HG03342 (cell line): ENCODE results near the gene TEKTIP1.

ENCODE experiments used
- ATAC-seq: cut with Tn5 transposase; IDR thresholded peaks from one replicate; pipeline ENCODE4 v1.9.1; 2021; ENCODE audit warnings: mild to moderate bottlenecking, moderate library complexity; ENCODE audit not compliant: unreplicated experiment

The TEKTIP1 gene

GRCh38 chr19:3538965-3539755 is at the start of gene TEKTIP1:
Gene TEKTIP1, plus strand, starts transcription at chr19:3539174. Its CDS starts 4 bp downstream, at chr19:3539178.
- no peak for ATAC-seq

DNA sequence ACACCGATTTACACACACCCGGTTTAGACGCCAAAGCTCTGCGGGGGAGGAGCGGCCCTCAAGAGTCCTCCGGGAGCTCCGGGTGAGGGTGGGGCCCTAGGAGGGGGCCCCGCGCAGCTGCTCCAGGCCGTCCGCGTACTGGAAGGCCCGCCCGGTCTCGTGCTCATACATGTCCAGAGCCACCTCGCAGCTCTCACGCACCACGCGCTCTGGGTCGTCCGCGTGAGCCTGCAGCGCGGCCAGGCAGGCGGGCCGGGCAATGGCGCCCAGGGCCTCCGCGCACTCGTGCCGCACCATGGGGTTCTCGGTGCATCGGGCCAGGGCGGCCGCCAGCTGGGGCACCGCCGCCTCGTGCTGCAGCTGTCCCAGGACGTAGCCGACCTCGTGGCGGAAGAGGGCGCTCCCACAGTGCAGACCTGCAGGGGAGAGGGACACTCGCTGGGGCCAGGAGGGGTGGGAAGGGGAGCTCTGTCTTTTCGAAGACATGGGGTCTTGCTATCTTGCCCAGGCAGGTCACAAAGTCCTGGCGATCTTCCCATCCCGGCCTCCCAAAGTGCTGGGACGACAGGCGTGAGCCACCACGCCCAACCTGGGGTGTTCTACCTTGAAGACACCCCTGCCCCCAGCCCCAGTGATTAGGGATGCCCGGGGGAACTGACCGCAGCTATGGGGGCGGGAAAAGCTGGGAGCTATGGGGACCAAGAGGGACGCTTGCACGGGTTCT is 47.4 kb upstream of the TEKTIP1 start:
- ATAC-seq = no peak

DNA sequence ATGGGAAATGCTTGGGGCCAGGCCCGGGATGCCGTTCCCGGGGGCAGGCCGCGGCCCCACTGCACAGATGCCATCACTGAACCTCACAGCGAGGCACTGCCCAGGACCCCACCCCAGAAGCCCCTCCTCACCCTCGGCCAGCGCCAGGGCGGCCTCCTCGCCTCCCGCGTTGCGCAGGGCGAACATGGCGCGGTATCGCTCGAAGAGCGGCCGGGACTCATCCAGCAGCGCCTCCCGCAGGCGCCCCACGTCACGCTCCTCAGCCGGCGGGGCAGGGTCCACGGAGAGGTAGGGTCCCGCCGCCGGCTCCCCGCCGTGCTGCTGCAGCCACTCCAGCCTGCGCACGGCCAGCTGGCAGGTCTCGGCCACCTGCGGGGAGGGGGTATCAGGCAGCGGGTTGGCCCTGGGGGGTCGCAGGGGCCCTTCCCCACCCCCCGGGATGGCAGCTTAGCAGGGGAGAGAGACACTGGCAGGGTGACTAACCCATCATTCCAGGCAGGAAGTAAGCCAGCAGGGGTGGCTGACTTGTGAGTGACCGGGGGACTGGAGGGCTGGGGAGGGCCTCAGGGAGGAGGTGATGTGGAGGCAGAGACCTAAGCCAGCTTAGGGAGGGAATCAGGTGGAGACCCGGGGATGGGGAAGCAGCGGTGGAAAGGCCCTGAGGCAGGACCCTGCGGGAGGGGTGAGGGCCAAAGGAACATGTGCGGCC is 46.7 kb upstream of the TEKTIP1 start:
- ATAC-seq = no peak

DNA sequence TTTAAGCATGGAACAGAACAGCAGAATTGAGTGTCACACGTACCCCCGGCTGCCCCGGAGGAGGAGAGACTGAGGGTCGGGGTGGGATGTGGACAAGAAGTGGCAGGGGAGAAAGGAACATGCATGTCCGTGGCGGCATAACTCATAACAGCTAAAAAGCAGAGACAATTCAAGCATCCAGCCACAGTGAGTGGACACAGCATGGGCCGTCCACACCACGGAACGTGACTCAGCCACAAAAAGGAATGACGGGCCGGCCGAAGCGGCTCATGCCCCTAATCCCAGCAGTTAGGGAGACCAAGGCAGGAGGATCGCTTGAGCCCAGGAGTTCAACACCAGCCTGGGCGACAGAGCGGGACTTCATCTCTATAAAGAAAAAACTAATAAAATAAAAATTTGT is 46.1 kb upstream of the TEKTIP1 start:
- no peak for ATAC-seq

DNA sequence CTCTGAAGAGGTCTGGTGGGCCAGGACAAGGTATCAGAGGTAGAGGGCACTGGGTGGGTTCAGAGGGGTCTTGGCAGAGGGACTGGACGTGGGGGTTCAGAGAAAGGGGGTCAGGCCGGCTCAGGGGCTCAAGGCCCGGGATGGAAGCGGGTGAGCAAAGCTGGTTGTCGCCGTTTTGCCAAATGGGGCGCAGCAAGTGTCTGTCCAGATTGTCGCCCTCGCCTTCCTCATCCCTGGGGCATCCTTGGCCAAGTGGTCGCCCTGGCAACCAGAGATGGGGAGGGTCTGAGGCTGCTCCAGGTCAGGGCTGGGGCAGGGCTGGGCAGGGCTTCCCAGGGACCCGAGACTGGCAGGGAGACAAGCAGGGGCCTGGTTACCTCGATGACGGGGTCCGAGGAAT is 45.3 kb upstream of the TEKTIP1 start:
- no peak for ATAC-seq

DNA sequence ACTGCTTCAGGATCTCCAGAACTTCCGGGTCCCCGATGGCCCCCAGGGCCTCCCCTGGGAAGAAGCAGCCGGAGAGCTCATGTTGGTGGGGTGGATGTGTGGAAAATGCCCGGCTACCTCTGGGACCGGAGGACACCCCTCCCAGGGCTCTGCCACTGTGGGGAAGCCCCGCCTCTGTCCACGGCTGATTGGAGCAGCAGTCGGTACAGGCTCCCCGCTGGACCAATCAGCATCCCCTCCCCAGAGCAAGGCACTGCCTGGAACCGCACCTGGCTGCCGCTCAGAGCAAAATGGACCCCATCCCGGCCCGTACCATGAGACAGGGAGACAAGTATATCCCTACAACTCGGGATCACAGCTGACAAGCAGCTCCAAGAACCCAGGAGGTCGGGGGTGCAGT is 44.9 kb upstream of the TEKTIP1 start:
- no peak for ATAC-seq

DNA sequence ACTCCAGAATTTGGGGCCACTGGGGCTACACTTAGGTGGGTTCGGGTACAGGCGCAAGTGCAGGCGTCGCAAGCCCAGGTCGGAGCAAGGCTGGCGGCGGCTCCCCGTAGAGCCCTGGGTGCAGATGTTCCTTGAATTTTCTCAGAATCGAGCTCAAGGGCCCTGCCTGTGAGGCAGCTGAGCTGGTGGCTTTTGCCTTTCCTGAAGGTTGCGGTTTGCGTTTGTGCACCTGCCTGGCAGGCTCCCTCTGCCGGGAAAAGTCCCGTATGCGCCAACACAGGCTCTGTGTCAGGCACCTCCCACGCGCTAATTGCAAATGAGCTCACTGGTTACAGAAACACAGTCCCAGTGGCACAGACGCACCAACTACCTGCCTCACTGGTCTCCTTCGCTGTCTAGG is 44.4 kb upstream of the TEKTIP1 start:
- no peak for ATAC-seq

- ATAC-seq = no peak
Measured at GRCh38 chr19:3496392-3497273, 42.3 kb upstream of the TEKTIP1 start.

GRCh38 chr19:3497757-3498520 is 41.0 kb upstream of the TEKTIP1 start:
- ATAC-seq = no peak

GRCh38 chr19:3499738-3500428 is 39.1 kb upstream of the TEKTIP1 start:
- ATAC-seq = no peak

DNA sequence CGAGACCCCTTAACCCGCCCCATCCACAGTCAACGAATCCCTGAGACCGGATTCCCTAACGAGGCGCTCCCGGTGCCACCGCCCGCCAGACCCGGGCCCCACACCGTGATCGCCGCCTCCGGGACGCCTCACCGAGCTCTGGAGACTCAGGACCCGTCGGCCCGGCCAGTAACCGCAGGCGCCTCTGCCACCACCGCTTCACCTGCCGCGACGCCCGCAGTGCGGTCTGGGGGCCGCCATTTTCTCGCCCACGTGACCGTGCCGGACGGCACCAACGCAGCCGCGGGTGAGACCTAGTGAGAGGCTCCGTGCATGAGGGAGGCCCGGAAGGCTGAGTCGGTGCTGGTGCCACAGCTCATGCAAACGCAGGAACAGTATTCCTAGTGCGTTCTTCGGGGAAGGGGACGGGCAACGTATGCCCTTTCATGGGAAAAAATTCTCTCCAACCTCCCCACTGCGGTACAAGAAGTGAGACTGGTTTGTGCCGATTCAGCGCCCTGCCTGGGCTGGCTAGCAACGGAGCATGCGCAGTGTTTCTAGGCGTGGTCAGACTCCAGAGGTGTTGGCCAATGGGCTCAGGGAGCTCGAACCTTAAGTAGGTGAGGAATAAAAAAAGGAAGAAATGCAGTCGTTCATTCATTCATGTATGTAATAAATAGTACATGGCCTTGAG is 38.4 kb upstream of the TEKTIP1 start, which contains the start of gene DOHH:
TSS of gene DOHH (minus strand) at position 246 of the 673 bp plus-strand sequence. CDS start 3,860 bp downstream, outside the sequence.
- peak; percentile 74 for ATAC-seq

GRCh38 chr19:3501780-3502179 is 37.2 kb upstream of the TEKTIP1 start:
- ATAC-seq = no peak

DNA sequence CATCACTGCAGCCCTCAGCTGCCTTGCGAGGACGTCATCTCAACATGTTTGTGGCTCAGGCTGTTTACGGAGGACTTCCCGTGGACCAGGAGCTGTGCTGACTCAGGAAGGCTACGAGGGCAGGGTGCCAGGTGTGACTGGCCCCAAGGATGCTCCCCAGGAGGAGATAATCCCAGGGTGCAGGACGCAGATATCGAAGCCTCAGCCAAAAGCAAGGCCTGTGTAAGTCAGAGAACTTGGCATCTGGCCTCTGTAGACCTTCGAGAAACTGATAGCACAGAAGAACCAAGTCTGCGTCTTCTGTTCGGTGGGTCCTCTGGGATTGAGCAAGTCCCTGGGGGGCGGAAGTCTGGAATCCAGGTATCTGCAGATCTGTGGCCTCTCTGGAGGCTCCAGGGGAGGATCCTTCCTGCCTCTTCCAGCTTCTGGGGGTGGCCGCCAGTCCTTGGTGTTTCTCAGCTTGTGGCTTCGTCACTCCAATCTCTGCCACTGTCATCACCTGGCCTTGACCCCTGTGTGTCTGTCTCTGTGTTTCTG is 35.9 kb upstream of the TEKTIP1 start:
- ATAC-seq = no peak

- no peak for ATAC-seq
Measured at GRCh38 chr19:3504735-3505134, 34.2 kb upstream of the TEKTIP1 start.

DNA sequence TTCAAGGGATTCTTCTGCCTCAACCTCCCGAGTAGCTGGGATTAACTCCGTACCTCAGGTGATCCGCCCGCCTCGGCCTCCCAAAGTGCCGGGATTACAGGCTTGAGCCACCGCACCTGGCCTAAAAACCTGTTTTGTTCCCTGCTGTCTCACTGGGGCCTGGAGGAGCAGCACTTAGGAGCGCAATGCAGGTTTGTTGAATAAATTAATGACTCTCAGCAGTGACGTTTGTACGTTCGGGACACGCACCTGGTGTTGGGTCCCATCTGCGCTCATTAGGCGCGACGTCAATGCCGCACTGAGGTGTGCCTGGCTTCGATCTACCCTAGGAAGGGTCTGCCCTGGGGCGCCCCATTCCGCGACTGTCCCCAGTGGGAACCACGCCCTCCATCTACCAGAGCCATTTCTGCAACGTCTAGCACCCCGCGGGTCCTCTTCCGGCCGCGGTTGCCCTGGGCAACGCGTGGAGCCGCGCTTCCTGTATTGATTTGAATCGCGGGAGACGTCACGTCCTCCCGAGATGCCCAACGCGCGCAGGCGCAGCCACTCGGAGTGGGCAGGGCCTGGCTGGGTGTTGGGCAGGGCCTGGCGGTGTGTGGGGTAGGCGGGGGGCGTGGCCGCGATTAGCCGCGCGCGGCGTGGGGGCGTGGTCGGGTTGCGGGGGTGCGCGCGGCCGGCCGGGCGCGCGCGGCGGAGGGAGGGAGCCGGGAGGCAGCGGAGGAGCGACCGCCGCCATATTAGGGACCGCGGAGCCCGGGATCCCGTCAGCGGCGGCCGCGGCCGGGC is 33.2 kb upstream of the TEKTIP1 start, which contains the start of gene FZR1:
TSS of gene FZR1 (plus strand) at position 714 of the 786 bp plus-strand sequence. CDS start 16,679 bp downstream, outside the sequence.
- ATAC-seq = peak; percentile 84

DNA sequence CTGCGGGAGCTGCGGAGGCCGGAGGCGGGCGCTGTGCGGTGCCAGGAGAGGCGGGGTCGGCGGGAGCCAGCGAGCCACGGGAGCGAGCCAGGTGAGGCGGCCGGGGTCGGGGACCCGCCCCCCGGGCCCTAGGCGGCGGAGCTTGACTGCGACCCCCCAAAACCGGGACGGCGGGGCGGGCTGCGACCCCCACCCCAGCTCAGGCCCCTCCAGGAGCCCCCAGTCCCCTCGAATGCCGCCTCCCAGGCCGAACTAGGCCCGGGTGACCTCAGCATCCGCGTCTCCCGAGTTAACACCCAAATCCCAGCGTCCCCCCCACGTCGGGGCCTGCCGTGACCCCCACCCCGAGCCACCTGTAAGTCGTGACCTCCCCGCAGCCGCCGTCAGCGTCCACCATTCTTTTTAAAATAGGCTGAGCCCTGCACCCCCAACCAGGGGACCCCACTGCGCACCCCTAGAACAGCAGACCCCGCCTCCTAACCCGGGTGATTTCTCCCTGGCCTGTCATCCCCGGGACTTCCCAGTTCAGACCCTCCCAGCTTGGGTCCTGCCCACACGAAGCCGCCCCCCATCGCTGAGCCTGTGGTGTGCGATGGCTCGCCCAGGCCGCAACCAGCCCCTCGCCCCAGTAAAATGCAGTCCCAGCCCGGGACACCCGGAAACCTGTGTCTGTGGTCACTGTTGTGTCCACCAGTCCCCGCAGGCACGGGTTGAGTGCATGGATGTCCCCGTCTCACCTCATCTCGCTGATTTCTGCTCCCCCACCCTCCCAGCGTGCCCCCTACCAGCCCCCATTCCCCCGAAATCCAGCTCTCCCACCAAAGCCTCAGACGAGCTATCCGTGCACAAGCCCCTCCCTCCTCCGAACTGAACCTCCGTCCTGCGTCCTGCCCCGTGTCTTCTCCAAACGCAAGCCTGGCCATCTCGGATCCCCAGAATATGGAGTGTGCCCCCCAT is 32.3 kb upstream of the TEKTIP1 start:
- ATAC-seq = peak; percentile 12
